GM21390 (cell line): ENCODE results near the gene ANXA5.
A peak's percentile ranks its signal among the peaks of the same experiment; 100 is the strongest.
"Not testable (repeated sequence)": the region's sequence is repeated elsewhere in the genome, so short reads cannot be mapped to it uniquely, and the experiment has no call there.

ENCODE experiments used
- ATAC-seq: cut with Tn5 transposase; IDR thresholded peaks from one replicate; pipeline ENCODE4 v1.9.1; 2021; ENCODE audit not compliant: unreplicated experiment

Gene ANXA5

DNA sequence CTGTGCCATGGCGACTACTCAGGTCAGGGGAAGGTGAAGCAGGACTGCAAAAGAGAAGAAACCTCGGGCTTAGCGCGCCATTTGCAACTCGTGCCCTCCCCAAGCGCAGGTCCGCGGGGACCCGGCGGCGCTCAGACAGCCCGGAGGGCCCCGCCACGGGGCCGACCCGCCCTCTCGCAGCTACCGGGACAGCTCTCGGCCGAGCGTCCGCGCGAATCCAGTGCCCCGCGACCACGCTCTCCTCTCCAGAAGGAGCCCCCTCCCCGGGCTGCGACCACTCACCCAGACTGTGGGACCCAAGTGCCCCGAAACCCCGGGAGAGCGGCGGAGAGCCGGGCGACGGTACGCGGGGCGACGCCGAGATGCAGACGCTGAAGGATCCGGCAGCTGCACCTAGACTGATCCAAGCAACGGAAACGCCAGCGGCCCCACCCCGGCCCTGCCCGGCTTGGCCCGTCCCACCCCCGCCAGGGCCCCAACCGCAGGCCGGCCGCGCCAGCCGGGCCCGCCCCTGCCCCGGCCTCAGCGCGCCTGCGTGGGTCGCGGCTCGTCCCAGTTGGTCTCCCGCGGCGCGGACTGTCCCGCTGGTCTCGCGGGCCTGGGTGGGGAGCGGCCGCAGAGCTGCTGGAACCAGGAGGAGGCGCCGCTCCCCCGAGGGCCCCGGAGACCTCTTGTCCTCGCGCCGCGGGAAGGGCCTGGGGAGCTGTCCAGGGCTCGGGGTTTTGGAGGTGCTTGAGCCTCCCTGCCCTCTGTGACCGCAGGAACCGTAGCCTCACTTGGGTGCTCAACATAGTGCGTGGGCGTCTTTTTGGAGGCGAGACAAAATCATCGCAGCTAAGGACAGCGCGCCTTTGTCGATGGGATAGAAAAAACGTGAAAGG lies at the start of gene ANXA5:
Gene ANXA5, minus strand, starts transcription at position 400 of the 881 bp plus-strand sequence. Its CDS starts 391 bp downstream, at position 9.
- peak; percentile 89 for ATAC-seq

GRCh38 chr4:121742794-121743193 lies 46.0 kb upstream of the ANXA5 start:
- ATAC-seq: no peak

DNA sequence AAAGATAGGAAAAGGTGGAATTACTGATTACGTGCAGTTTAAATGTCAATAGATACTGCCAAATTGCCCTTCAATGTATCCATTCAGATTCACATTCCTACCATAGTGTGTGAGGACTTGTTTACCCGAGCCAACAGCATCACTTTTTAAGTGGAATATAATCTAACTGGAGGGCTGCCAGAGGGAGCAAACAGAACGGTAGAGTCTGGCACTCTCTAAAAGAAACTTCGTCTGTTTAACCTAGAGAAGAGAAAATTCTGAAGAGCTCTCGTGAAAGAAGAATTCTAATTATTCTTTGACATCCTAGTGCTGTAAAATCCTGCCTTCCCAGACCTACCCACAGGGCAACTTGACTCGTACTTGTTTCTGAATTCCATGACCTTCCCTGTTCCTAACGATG lies 45.0 kb upstream of the ANXA5 start:
- no peak for ATAC-seq

GRCh38 chr4:121740796-121741409 lies 44.1 kb upstream of the ANXA5 start:
- ATAC-seq: no peak

- no peak for ATAC-seq
Measured at GRCh38 chr4:121739575-121739974, 42.8 kb upstream of the ANXA5 start.

DNA sequence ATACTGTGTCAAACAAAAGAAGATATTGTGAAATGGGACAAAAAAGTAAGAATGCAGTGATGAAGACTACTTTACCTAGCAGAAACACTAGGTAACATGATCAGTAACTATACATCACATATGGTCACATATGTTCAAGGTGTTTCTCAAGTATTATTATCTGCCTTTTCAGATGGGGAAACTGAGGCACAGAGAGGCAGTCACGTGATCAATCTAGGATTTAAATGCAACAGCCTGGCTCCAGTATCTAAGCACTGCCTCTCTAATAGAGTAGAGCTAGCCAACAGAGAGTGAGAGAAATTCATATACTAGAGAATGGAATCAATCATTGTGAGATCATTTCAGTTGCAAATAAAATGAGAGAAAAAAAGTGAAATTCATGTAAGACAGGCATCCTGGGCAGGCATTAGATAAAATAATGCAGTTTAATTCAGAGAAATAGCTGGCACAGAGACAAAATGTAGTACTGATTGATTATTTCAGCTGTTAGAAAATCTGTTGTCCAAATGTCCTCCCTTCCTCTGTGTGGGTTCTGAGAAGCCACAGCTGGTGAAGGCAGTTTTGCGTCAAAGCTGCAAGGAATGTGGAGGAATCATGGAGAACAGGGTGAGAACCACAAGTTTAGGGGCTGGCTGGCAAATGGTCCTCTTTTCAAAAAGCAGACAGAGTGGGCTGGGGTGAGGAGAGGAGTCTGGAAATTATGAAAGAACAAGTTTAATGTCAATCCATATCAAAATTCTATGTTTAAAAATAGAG lies 42.2 kb upstream of the ANXA5 start:
- no peak for ATAC-seq

- ATAC-seq: no peak
Measured at GRCh38 chr4:121737846-121738554, 41.2 kb upstream of the ANXA5 start.

- ATAC-seq: no peak
Measured at GRCh38 chr4:121736735-121737351, 40.1 kb upstream of the ANXA5 start.

DNA sequence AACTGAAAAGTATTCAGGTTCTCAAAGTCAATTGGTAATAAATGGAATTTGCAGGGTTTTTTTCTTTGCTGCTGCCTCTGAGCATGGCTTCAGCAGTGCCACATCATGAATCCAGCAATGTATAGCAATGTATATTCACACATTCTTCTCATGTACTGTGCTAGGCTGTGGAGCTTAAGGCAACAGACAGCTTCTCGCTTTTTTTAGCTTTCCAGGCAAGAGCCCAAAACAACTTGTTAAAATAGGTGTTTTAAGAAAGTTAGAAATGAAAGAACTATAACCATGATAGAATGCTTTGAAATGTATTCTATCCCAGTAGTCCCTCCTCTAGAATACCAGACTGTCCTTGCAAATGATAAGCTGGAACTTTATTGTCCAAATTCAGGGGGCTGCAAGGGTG lies 37.8 kb upstream of the ANXA5 start:
- ATAC-seq: no peak

GRCh38 chr4:121733942-121734341 lies 37.2 kb upstream of the ANXA5 start:
- no peak for ATAC-seq

- not testable (repeated sequence) for ATAC-seq
Measured at GRCh38 chr4:121729753-121730152, 33.0 kb upstream of the ANXA5 start.

DNA sequence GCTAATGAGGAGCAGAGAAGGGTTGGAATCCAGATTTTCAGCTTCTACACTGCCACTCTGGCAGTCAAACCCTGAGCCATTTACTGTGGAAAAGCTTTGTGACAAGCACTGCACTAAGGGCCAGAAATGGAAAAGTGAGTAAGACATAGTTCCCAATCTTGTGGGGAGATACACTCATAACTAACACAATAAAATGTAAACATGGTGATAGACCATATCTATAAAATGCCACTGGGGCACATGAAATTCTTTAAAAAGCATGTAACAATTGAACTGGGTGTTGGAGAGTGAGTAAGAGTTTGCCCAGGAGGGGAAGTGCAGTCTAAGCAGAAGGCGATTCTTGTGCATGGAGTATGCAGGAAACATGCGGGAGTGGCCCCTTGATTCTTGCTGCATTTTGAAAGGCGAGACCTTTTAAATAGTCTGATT lies 32.0 kb upstream of the ANXA5 start:
- no peak for ATAC-seq

GRCh38 chr4:121728066-121728465 lies 31.3 kb upstream of the ANXA5 start:
- no peak for ATAC-seq

DNA sequence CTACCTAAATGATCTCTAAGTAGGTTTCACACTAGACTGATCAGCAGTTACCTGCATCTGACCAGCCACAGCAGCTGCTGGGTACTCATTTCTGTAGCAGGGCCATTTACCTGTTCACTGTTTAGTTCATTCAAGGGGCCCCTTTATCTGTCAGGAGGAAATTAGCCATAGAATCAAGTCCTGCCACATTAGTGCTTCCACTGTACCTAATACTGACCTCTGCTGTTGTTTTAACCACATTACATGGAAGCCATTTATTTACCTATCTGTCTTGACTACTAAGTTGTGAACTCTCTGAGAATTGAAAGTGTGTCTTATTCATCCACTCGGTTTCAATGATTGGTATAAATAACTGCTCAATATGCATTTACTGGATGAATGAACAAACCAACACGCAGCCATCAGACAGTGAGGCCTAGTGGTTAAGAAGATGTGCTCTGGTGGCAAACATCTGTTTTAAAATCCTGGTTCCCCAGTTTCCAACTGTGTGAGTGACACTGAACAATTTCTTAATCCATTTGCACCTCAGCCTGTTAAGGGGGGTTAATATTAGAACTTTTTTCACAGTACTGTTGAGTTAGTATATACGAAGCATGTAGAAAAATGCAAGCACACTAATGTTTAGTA lies 30.0 kb upstream of the ANXA5 start:
- ATAC-seq: peak; percentile 99

DNA sequence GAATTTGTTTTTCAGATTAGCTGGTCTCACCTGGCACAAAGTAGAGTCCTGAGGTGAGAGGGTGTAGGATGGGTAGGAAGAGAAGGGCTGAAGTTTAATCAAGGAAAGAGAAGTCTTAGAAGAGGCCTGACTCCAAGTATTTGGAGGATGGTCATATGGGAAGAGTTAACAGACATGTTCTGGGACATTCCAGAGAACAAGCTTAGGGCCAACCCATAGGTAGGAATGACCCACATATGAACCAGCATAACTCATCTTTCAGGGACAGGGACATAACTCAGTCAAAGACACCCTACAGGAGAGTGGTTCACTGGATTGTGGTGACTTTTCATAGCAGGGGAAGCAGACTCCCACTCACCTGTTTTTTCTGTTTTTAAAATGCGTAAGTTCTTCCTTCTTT lies 27.9 kb upstream of the ANXA5 start:
- no peak for ATAC-seq

DNA sequence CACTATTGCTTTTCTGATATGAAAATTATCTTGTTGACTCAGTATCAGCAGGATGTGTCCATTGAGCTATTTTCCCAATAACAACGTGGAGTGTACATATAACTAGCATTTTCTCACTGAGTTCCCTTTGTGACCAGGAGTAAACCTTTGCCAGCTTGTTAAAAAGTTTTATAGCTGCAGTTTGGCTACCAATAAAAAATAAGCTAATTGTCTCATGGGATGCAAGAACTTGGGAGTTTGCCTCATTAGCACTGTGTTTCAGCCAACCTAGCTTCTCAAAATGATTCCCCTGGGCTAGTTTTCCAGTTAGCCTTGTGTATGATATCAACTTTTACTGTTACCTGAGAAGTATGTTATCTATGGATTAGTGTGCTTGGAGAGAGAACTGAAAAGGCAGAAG lies 24.9 kb upstream of the ANXA5 start:
- no peak for ATAC-seq

- ATAC-seq: no peak
Measured at GRCh38 chr4:121720109-121720508, 23.3 kb upstream of the ANXA5 start.

- ATAC-seq: no peak
Measured at GRCh38 chr4:121717680-121718237, 21.0 kb upstream of the ANXA5 start.

DNA sequence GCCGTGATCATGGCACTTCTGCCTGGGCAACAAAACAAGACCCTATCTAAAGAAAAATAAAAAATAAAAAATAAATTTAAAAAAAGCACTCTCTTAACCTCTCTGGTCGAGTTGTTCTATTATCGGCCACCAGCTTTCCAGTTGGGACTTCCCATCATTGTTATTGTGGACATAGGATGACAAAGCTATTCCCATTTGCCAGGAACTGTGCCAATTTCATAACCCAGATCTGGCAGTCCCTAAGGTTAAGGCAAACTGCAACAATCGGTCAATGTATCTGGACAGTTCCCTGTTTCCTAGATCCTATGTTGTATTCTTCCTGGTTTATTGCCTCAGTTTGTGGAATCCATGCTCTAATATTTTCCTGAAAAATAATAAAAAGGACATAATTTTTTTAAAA lies 17.8 kb upstream of the ANXA5 start:
- ATAC-seq: no peak

GRCh38 chr4:121712783-121713182 lies 16.0 kb upstream of the ANXA5 start:
- no peak for ATAC-seq
